NCI-H510A (cell line): ENCODE data around the gene PGPEP1.

Experiments used
- DNase-seq: peaks from one replicate; lab custom pipeline; 2025; lab: John Stamatoyannopoulos, UW

The PGPEP1 gene, protein sequence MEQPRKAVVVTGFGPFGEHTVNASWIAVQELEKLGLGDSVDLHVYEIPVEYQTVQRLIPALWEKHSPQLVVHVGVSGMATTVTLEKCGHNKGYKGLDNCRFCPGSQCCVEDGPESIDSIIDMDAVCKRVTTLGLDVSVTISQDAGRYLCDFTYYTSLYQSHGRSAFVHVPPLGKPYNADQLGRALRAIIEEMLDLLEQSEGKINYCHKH

DNA sequence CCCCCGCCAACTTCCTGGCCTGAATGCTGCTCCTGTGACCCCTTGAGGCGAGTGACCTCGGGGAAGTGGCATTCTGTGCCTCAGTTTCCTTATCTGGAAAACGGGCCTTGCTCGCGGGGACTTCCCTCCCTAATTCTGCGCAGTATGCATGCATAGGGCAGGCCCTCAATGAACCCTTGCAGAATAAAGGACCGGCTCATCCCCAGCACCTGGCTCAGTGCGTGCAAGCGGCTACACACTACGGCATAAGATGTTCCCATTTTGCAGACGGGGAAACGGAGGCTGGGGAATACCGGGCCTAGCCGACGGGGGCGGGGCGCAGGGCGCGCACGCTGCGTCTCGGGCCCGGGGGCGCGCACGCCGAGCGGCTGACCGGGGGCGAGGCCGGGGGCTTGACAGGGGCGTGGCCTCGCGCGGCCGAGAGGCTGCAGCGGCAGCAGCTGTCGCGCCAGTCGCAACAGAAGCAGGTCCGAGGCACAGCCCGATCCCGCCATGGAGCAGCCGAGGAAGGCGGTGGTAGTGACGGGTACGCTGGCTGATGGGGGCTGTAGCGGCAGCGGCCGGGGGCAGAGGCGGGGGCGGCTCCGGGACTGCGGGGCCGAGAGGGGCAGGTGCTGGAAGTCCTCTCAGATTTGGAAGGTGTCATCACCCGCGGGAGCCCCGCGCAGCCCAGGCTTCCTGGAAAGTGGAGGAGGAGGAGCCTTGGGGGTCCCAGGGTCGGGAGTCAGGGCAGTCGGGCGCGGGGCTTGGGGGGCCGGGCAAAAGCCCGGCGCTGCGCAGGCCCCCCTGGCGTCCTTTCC, at the start of gene PGPEP1:
Gene PGPEP1 (plus strand): TSS at position 409 of the 800 bp plus-strand sequence. CDS start 84 bp downstream, at position 493.
- DNase-seq, result peak; percentile 66

GRCh38 chr19:18291019-18291524, 49.3 kb upstream of the PGPEP1 start:
- DNase-seq, result no peak

GRCh38 chr19:18291590-18292461, 48.6 kb upstream of the PGPEP1 start:
- DNase-seq, result peak; percentile 36

GRCh38 chr19:18292462-18292809, 48.0 kb upstream of the PGPEP1 start:
- no peak for DNase-seq

GRCh38 chr19:18292810-18293641, 47.4 kb upstream of the PGPEP1 start:
- DNase-seq, result peak; percentile 54

- DNase-seq, result no peak
Measured at GRCh38 chr19:18293642-18294466, 46.5 kb upstream of the PGPEP1 start.

- DNase-seq, result peak; percentile 34
Measured at GRCh38 chr19:18294467-18294864, 45.9 kb upstream of the PGPEP1 start.

GRCh38 chr19:18295034-18295451, 45.4 kb upstream of the PGPEP1 start:
- no peak for DNase-seq

DNA sequence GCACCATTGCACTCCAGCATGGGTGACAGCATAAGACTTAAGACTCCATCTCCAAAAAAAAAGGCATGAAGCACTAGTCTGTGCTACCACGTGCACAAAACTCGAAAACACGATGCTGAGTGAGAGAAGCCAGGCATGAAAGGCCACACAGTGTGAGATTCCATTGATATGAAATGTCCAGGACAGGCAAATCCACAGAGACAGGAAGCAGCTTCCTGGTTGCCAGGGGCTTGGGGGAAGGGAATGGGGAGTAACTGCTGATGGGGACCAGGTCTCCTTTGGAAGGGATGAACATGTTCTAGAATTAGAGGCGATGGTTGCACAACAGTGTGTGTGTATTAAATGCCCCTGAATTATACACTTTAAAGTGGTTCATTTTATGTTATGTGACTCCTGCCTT, 43.1 kb upstream of the PGPEP1 start:
- no peak for DNase-seq

GRCh38 chr19:18298601-18299000, 41.8 kb upstream of the PGPEP1 start:
- DNase-seq, result no peak

DNA sequence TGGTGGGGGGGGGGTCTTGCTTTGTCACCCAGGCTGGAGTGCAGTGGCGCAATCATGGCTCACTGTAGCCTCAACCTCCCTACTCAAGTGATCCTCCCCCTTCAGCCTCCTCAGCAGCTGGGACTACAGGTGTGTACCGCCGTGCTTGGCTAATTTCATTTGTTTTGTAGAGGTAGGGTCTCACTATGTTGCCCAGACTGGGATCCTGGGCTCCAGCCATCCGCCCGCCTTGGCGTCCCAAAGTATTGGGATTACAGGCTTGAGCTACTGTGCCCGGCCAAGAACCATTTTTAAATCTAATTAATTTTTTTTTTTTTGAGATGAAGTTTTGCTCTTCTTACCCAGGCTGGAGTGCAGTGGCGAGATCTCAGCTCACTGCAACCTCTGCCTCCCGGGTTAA, 40.7 kb upstream of the PGPEP1 start:
- no peak for DNase-seq

DNA sequence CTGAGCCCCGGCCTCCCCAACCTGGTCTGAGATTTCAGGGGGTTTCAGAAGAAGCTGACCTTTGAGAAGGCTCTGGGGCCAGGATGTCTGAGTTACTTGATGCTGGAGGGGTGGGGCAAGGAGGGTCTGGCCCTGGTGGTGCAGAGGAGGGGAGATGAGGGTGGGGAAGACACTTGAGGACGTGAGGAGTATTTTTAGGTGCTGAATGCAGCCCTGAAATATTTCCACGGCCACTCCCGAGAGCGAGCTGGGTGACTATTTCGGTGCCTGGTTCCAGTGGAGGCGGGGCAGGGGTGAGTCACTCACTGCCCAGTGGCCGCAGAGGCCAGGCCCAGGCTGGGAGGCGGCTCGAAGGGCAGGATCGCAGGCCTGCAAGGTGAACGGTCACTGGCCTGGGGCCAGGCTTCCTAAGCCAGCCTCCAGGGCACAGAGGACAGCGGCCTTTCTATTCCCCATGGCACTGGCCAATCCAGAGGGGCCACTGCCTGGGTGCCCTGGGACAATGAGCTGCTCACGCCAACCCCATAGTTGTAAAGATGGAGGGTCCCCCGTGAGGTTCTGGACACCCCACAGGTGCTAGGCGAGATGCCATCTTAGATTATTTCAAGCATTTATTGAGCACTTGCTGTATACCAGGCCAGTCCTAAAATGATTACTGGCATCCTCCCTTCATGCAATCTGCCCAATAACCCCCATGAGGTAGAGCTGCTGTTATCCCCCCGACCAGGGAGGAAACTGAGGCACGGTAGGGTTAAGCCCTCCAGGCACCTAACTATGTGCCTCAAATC, 39.3 kb upstream of the PGPEP1 start:
- no peak for DNase-seq

DNA sequence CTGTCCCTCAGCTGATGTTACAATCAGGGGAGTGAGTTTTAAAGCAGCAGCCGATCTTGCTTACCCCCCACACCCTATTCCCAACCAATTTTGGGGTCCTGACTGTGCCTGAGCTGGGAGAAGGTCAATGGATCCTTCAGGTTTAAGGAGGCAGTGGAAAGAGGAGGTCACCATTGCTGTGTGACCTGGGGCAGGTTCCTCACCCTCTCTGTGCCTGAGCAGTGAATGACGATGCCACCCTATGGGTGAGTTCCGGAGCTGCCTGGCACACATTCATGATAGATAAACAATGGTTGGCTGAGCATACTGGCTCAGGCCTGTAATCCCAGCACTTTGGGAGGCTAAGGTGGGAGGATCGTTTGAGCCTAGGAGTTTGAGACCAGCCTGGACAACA, 38.7 kb upstream of the PGPEP1 start:
- no peak for DNase-seq

DNA sequence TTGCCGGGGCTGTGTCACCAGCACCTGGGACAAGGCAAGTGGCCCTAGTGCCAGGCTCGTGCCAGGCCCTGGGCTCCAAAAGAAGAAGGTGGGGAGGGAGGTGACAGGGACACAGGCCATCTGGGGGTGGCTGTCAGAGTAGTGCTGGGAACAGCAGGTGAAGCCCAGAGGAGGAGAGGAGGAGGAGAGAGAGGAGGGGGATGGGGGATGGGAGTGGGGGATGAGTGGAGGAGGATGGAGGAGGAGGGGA, 36.3 kb upstream of the PGPEP1 start:
- DNase-seq, result peak; percentile 78

DNA sequence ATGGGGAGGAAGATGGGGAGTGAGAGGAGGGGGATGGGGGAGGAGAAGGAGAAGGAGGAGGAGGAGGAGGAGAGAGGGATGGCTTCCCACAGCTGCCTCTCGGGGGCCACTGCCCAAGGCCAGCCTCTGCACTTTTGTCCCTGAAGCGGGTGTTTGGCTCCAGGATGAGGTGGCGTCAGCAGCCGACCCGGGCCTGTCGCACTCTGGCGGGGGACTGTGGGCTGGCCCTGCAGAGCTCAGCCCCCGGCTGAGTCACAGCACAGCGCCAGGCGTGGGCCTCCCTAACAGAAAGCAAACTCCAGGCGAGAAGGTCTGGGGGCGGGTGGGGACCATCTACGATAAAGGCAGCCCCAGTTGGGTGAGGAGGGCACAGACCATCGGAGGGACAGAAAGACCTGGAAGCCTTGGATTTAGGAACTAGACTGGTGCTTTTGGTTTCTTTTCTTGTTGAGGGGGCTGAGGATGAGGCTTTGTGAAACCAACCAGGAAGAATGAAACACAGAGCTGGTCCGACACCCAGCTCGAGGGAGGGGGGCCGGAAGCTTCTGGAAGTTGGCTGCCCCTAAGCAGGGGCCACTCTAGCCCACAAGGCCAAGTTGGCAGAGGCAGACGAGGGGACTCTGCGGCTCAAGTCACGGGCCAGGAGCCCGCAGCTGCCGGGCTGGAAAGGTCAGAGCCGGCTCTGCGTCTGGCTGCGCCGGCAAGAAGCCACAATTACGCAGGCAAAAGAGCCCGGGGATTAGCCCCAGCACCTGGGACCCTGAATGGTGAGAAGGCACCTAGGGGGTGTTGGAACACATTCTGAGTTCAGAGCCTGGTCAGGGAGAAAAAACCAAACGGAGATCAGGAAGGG, 35.7 kb upstream of the PGPEP1 start:
- peak; percentile 78 for DNase-seq

DNA sequence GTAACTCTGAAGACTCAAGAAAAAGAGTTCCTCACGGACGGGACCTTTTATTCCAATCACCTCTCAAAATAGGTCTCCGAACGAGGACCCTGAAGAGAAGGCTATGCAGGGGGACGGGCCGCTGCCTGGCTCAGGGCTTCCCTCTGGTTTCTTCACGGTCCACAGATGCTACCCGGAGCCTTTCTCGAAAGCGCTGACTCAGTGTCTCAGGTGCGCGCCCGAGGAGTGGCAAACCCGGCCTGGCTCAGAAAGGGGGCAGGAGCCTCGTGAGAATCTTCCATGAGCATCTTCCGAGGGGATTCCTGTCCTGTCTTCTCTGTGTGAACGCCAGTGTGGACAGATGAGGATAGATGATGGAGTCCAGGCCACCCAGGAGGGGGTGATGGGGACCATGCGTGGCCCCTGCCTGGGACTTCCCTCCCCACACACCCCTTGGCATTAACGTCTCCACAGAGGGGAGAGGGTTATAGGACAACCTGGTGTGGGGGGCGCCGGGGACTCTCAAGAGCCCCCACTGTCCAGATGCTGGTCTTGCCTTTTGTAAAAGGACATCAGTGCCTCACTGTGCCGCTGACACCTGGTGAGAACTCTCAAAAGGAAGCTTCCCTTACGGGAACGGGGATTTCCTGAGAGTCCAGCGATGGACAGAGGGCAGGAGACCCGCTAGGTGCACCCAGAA, 34.0 kb upstream of the PGPEP1 start:
- DNase-seq, result no peak

GRCh38 chr19:18306888-18307260, 33.5 kb upstream of the PGPEP1 start:
- DNase-seq, result no peak

DNA sequence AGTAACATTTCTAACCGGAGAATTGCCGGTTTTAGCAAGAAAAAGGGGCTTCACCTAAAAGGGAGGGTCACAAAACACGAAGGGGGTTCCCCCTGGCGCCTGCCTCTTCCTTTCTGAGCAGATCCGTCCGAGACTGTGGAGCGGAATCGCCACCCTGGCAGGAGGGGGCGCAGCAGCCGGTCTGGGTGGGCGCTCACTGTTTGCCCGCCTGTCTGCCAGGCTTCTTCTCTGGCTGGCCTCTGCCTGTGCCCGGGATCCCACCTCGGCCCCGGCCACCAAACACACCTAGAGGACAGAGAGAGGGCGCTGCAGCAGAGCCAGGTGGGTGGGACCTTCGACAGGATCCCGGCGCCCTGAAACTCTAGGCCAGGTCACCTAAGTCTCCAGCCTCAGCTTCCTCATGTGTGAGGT, 33.1 kb upstream of the PGPEP1 start:
- DNase-seq, result no peak
